GM21529 (cell line): ENCODE data around the gene ZIC2.
"Not testable (repeated sequence)": the region's sequence is repeated elsewhere in the genome, so short reads cannot be mapped to it uniquely, and the experiment has no call there.

ENCODE experiments used
- ATAC-seq: cut with Tn5 transposase; IDR thresholded peaks from one replicate; pipeline ENCODE4 v1.9.1; 2021; ENCODE audit not compliant: unreplicated experiment

Gene ZIC2

GRCh38 chr13:99997702-99998214 is 16.2 kb downstream of the ZIC2 start:
- no peak for ATAC-seq

GRCh38 chr13:99998261-99998660 is 16.7 kb downstream of the ZIC2 start:
- ATAC-seq: no peak

GRCh38 chr13:100014621-100015020 is 33.0 kb downstream of the ZIC2 start:
- no peak for ATAC-seq

- no peak for ATAC-seq
Observed at GRCh38 chr13:100019780-100020356, 38.3 kb downstream of the ZIC2 start.

GRCh38 chr13:100022798-100023197 is 41.2 kb downstream of the ZIC2 start:
- no peak for ATAC-seq

DNA sequence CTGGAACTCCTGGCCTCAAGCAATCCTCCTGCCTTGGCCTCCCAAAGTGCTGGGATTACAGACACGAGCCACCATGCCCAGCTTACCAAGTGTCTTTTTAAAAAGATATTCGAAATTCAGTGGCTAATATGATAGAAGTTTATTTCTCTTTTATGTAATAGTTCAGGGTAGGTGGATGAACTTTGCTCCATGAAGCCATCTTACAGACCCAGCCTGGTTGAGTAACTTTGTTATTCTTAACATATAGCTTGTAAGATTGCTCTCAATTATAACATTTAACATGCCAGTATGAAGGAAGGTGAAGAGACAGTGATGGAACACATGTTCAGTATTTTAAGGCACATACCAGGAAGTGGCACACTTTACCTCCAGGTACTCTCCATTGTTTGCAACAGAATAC is 42.4 kb downstream of the ZIC2 start:
- ATAC-seq: no peak

GRCh38 chr13:100029933-100030332 is 48.3 kb downstream of the ZIC2 start:
- ATAC-seq: no peak

DNA sequence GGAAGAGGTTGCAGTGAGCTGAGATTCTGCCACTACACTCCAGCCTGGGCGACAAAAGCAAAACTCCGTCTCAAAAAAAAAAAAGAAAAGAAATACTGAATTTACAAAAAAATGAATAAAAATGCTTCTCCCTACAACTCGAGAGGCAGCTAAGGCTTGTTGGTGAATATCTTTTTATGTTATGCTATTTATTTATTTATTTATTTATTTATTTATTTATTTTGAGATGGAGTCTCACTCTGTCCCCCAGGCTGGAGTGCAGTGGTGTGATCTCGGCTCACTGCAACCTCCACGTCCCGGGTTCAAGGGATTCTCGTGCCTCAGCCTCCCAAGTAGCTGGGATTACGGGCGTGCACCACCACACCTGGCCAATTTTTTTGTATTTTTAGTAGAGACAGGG is 51.1 kb downstream of the ZIC2 start:
- not testable (repeated sequence) for ATAC-seq

DNA sequence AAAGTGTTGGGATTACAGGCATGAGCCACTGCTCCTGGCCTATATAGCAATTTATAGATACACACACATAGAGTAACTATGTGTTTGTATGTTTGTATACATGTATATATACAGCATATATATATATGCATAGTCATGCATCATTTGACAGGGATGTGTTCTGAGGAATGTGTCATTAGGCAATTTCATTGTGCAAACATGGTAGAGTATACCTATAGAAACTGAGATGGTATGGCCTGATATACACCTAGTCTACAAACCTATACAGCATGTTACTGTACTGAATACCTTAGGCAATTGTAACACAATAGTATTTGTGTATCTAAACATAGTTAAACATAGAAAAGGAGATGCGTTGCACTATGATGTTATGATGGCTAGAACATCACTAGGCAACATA is 54.4 kb downstream of the ZIC2 start:
- no peak for ATAC-seq
